PC-3 (cell line): Measurements from ENCODE around the gene UBXN1. TPM values are rescaled to one million over a fixed set of nuclear protein-coding genes. Genes with fewer than 3 reads are reported as not detected.
A peak's percentile ranks its signal among the peaks of the same experiment; 100 is the strongest.

ENCODE experiments used
- ATAC-seq: fragments of 200-7000 bp; cut with Tn5 transposase; 2 replicates; pipeline ENCODE4 v1.9.1; 2020; ENCODE audit warnings: mild to moderate bottlenecking, moderate library complexity
- Bru-seq: library from RNA; stranded (reverse); fragments of 400-500 nt; gene quantifications from one replicate; lab custom pipeline; 2021; lab: Mats Ljungman, UMichigan
- BruChase-seq, 2 experiments: library from RNA; stranded (reverse); fragments of 400-500 nt; gene quantifications; one replicate each; lab custom pipeline; 2021; lab: Mats Ljungman, UMichigan
- BruUV-seq: library from RNA; stranded (reverse); fragments of 400-500 nt; replicated peaks from 2 replicates; lab custom pipeline; 2021; lab: Mats Ljungman, UMichigan
- CTCF ChIA-PET: fragments of 300-600 bp; sonication (Branson Sonifier 250); formaldehyde crosslinking; loops from one replicate; lab custom pipeline; 2022; ENCODE audit warnings: antibody characterized with exemption; lab: Charles Lee
- POLR2A ChIA-PET: fragments of 300-600 bp; sonication (Branson Sonifier 250); formaldehyde crosslinking; loops from one replicate; lab custom pipeline; 2022; ENCODE audit warnings: antibody characterized with exemption; ENCODE audit not compliant: unreplicated experiment; lab: Charles Lee
- DNase-seq: peaks from one replicate; pipeline ENCODE4 v3.0.0-alpha.2; 2015
- H2AFZ ChIP-seq: fragments of 300-600 bp; sonication (generic); 2 replicates; pipeline ENCODE4 v1.6.0; 2016; ENCODE audit warnings: antibody characterized with exemption, low read length
- H3F3A ChIP-seq: fragments of 300-600 bp; sonication (generic); one replicate; pipeline ENCODE4 v1.6.0; 2017; ENCODE audit warnings: antibody characterized with exemption, low read length, control low read depth, mild to moderate bottlenecking; ENCODE audit not compliant: unreplicated experiment
- H3K27ac ChIP-seq: fragments of 300-600 bp; sonication (generic); 2 replicates; pipeline ENCODE4 v1.5.1; 2016; ENCODE audit warnings: mild to moderate bottlenecking, low read length
- H3K27me3 ChIP-seq: fragments of 300-600 bp; sonication (generic); 2 replicates; pipeline ENCODE4 v1.6.1; 2016; ENCODE audit warnings: low read length, mixed read lengths
- H3K36me3 ChIP-seq: fragments of 300-600 bp; sonication (generic); 2 replicates; pipeline ENCODE4 v1.6.1; 2016; ENCODE audit warnings: low read depth, mixed run types, low read length, mixed read lengths
- H3K4me1 ChIP-seq: fragments of 300-600 bp; sonication (generic); 2 replicates; pipeline ENCODE4 v1.5.1; 2016; ENCODE audit warnings: low read length; ENCODE audit not compliant: insufficient read depth
- H3K4me2 ChIP-seq: fragments of 300-600 bp; sonication (generic); 2 replicates; pipeline ENCODE4 v1.6.0; 2016; ENCODE audit warnings: low read length
- H3K4me3 ChIP-seq: fragments of 300-600 bp; sonication (generic); 2 replicates; pipeline ENCODE4 v1.5.1; 2016; ENCODE audit warnings: mild to moderate bottlenecking, low read length, mixed read lengths
- H3K79me2 ChIP-seq: fragments of 300-600 bp; sonication (generic); 2 replicates; pipeline ENCODE4 v1.6.1; 2017; ENCODE audit warnings: low read length, mixed read lengths
- H3K9ac ChIP-seq: fragments of 300-600 bp; sonication (generic); 2 replicates; pipeline ENCODE4 v1.6.0; 2016; ENCODE audit warnings: mild to moderate bottlenecking, low read length
- H3K9me2 ChIP-seq: fragments of 300-600 bp; sonication (generic); replicated peaks from 2 replicates; pipeline ENCODE4 v1.6.1; 2016; ENCODE audit warnings: mixed run types, low read length, mixed read lengths
- H3K9me3 ChIP-seq: fragments of 300-600 bp; sonication (generic); 2 replicates; pipeline ENCODE4 v1.6.1; 2016; ENCODE audit warnings: low read length, mixed read lengths
- H4K20me1 ChIP-seq: fragments of 300-600 bp; sonication (generic); 2 replicates; pipeline ENCODE4 v1.6.1; 2016; ENCODE audit warnings: low read length, mixed read lengths
- EZH2 ChIP-seq: fragments of 300-600 bp; sonication (generic); IDR thresholded peaks from one replicate; pipeline ENCODE4 v1.6.1; 2017; ENCODE audit warnings: antibody characterized with exemption, mild to moderate bottlenecking, low read length; ENCODE audit not compliant: unreplicated experiment
- EZH2phosphoT487 ChIP-seq: fragments of 300-600 bp; sonication (generic); IDR thresholded peaks from 2 replicates; pipeline ENCODE4 v1.6.1; 2018; ENCODE audit warnings: mild to moderate bottlenecking, antibody characterized with exemption, low read length, borderline replicate concordance
- intact Hi-C: fragments of 100-400 bp; cut with micrococcal nuclease; formaldehyde crosslinking; loops from 2 replicates; pipeline ENCODE4 v1.9.0; 2023
- long read RNA-seq: library from polyadenylated mRNA; unstranded; transcript quantifications from one replicate; pipeline ENCODE4 v2.0.0, GENCODE V29; 2021; ENCODE audit not compliant: unreplicated experiment
- total RNA-seq: library from RNA; depleted of rRNA; stranded (reverse); fragments of >200 nt; gene quantifications from 2 replicates; pipeline ENCODE4 v1.2.3, GENCODE V29; 2014; rRNA removed
- TF ChIP-seq, protein P1 (sequence below): fragments of 300-600 bp; sonication (generic); conservative IDR thresholded peaks from 2 replicates; pipeline ENCODE4 v1.5.1; 2017; ENCODE audit warnings: antibody characterized with exemption, low read depth, mild to moderate bottlenecking, low read length

Gene UBXN1, protein sequence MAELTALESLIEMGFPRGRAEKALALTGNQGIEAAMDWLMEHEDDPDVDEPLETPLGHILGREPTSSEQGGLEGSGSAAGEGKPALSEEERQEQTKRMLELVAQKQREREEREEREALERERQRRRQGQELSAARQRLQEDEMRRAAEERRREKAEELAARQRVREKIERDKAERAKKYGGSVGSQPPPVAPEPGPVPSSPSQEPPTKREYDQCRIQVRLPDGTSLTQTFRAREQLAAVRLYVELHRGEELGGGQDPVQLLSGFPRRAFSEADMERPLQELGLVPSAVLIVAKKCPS
- total RNA-seq (190 and 311 TPM in 2 replicates), Bru-seq, nascent RNA (percentile 97 among the genes with signal in this experiment), BruChase-seq, experiment 1, labeled RNA remaining after a 6-hour chase (percentile 98 among the genes with signal in this experiment), BruChase-seq, experiment 2, labeled RNA remaining after a 2-hour chase (percentile 98 among the genes with signal in this experiment)
- long read RNA-seq, transcript UBXN1-202 (9 exons, 1,153 nt): major isoform, 349 of 478 reads
- long read RNA-seq, transcript UBXN1-206 (8 exons, 1,257 nt): minor isoform, 18 of 478 reads
- long read RNA-seq, transcript UBXN1-217 (10 exons, 943 nt): minor isoform, 11 of 478 reads
- long read RNA-seq, partial matches to known transcripts: 69 of 478 reads
- long read RNA-seq, other reads (novel, unspliced or antisense): 22 of 478 reads

- Histone ChIP-seq H3K9ac (peak within 1 kb of the TSS; percentile 91), H3K9me2 (no peaks in the 10 kb centered on the region), H3K9me3 (no peaks in the 10 kb centered on the region), H3K27ac (peak within 1 kb of the TSS; percentile 53), H2AFZ (peak within 1 kb of the TSS; percentile 97), H3K4me3 (peak within 1 kb of the TSS; percentile 98), H3K4me2 (peak within 1 kb of the TSS; percentile 94), H3K79me2 (peaks cover 34% of the 10 kb centered on the region), H3F3A (peaks cover 8% of the 10 kb centered on the region), H3K4me1 (peaks cover 23% of the 10 kb centered on the region), H3K27me3 (no peaks in the 10 kb centered on the region), H4K20me1 (no peaks in the 10 kb centered on the region), H3K36me3 (peaks cover 4% of the 10 kb centered on the region)
- TSS peak; percentile 82 for BruUV-seq
- ChIA-PET POLR2A (no interaction called here), CTCF (no interaction called here)
- ATAC-seq: peak; percentile 62
- TF ChIP-seq EZH2: no peak
- no peak for TF ChIP-seq EZH2phosphoT487
- TF ChIP-seq, protein P1, sequence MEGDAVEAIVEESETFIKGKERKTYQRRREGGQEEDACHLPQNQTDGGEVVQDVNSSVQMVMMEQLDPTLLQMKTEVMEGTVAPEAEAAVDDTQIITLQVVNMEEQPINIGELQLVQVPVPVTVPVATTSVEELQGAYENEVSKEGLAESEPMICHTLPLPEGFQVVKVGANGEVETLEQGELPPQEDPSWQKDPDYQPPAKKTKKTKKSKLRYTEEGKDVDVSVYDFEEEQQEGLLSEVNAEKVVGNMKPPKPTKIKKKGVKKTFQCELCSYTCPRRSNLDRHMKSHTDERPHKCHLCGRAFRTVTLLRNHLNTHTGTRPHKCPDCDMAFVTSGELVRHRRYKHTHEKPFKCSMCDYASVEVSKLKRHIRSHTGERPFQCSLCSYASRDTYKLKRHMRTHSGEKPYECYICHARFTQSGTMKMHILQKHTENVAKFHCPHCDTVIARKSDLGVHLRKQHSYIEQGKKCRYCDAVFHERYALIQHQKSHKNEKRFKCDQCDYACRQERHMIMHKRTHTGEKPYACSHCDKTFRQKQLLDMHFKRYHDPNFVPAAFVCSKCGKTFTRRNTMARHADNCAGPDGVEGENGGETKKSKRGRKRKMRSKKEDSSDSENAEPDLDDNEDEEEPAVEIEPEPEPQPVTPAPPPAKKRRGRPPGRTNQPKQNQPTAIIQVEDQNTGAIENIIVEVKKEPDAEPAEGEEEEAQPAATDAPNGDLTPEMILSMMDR: no peak
- peak; percentile 86 for DNase-seq
- intact Hi-C loops: loop anchor here (5.0 kb wide), 1 partner anchor 48 kb away; the partner anchor contains the start of genes HNRNPUL2 and TTC9C
Measured at GRCh38 chr11:62678770-62679696, at the start of gene UBXN1. Gene UBXN1, minus strand, starts transcription at chr11:62679073. Its CDS starts 150 bp downstream, at chr11:62678923.

- ChIA-PET CTCF (interaction anchor here (0.6 kb wide), 1 partner anchor 39 kb away, joined by 4 read pairs; no protein-coding TSS in a partner anchor), POLR2A (interaction anchor here (1.4 to 2.8 kb wide), 2 partner anchors 26 to 57 kb away, joined by 7 to 19 read pairs; partner anchors contain the start of genes LBHD1, UQCC3 and ZBTB3)
- DNase-seq (peak; percentile 87), ATAC-seq (peak; percentile 57)
- H3K4me2 ChIP-seq: peak within 1 kb of the TSS; percentile 88
- no peaks in the 10 kb centered on the region for H3F3A ChIP-seq
- no peaks in the 10 kb centered on the region for H3K27me3 ChIP-seq
- peaks cover 19% of the 10 kb centered on the region for H3K36me3 ChIP-seq
- H3K4me3 ChIP-seq: peak within 1 kb of the TSS; percentile 91
- no peaks in the 10 kb centered on the region for H3K9me3 ChIP-seq
- intact Hi-C loops: loop anchor here (1.0 to 10.0 kb wide), 6 partner anchors 22 to 1456 kb away; partner anchors contain the start of genes BSCL2, GNG3, SLC3A2 and STIP1
- H3K9ac ChIP-seq: peak within 1 kb of the TSS; percentile 85
- peaks cover 33% of the 10 kb centered on the region for H4K20me1 ChIP-seq
- H3K27ac ChIP-seq: peak within 1 kb of the TSS; percentile 90
- TSS peak; percentile 86 for BruUV-seq
- H3K79me2 ChIP-seq: peaks cover 79% of the 10 kb centered on the region
- no peaks in the 10 kb centered on the region for H3K9me2 ChIP-seq
- TF ChIP-seq EZH2phosphoT487: no peak
- TF ChIP-seq, protein P1: no peak
- H2AFZ ChIP-seq: peak within 1 kb of the TSS; percentile 97
- H3K4me1 ChIP-seq: peaks cover 9% of the 10 kb centered on the region
Measured at GRCh38 chr11:62728171-62728988, 49.5 kb upstream of the UBXN1 start, which contains the start of gene TTC9C. Gene TTC9C, plus strand, starts transcription at chr11:62728486. Its CDS starts 363 bp downstream, at chr11:62728849.
